K562 treated with DMSO at 1 percent for 48 hours (cell line): ENCODE data around the gene CCT8L2. TPM values are rescaled to one million over a fixed set of nuclear protein-coding genes. Genes with fewer than 3 reads are reported as not detected.

Source experiments
- total RNA-seq: library from RNA; unstranded; fragments of 300-600 nt; gene quantifications from 2 replicates; pipeline ENCODE4 v1.2.3, GENCODE V29; 2022; ENCODE audit warnings: low replicate concordance; ENCODE audit errors: extremely low read depth

CCT8L2 gene, protein sequence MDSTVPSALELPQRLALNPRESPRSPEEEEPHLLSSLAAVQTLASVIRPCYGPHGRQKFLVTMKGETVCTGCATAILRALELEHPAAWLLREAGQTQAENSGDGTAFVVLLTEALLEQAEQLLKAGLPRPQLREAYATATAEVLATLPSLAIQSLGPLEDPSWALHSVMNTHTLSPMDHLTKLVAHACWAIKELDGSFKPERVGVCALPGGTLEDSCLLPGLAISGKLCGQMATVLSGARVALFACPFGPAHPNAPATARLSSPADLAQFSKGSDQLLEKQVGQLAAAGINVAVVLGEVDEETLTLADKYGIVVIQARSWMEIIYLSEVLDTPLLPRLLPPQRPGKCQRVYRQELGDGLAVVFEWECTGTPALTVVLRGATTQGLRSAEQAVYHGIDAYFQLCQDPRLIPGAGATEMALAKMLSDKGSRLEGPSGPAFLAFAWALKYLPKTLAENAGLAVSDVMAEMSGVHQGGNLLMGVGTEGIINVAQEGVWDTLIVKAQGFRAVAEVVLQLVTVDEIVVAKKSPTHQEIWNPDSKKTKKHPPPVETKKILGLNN
- not detected in 2 replicates for total RNA-seq

DNA sequence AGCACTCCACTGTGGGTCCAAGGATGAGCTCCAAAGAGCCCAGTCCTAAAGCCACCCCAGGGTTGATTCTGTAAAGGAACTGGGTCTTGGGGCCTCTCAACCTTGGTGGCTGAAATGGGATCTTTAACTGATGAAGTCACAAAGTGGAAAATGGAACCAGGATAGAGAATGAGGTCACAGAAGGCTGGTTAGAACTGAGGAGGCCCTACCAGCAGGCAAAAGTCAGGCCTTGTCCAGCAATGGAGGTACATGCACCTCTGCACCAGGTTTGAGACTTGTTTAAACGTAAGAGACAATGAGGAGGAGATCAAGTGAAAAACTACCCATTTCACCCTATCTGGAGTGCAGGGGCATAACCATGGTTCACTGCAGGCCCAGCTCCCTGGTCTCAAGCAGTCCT, at the start of gene CCT8L2:
Gene CCT8L2, minus strand, starts transcription at position 101 of the 400 bp plus-strand sequence. CDS start 260 bp downstream, outside the sequence.

Other genes with a start within 250 kb of the CCT8L2 start
- not detected in 2 replicates for gene XKR3, start 232.6 kb upstream of the CCT8L2 start, total RNA-seq